MM.1S (cell line): ENCODE measurements around the gene CEPT1.
"Not testable (repeated sequence)": the region's sequence is repeated elsewhere in the genome, so short reads cannot be mapped to it uniquely, and the experiment has no call there.

Experiments used
- DNase-seq: peaks from one replicate; pipeline ENCODE4 v3.0.0-alpha.2; 2015
- H2AFZ ChIP-seq: fragments of 300-600 bp; sonication (generic); 2 replicates; pipeline ENCODE4 v1.6.0; 2016; ENCODE audit warnings: antibody characterized with exemption, low read length
- H3F3A ChIP-seq: fragments of 300-600 bp; sonication (generic); 2 replicates; pipeline ENCODE4 v1.6.1; 2016; ENCODE audit warnings: mild to moderate bottlenecking, antibody characterized with exemption, low read length, moderate library complexity, mixed read lengths; ENCODE audit not compliant: insufficient read depth
- H3K27ac ChIP-seq: fragments of 300-600 bp; sonication (generic); 2 replicates; pipeline ENCODE4 v1.5.1; 2016; ENCODE audit warnings: mild to moderate bottlenecking, low read length
- H3K27me3 ChIP-seq: fragments of 300-600 bp; sonication (generic); replicated peaks from 2 replicates; pipeline ENCODE4 v1.6.0; 2016; ENCODE audit warnings: low read length; ENCODE audit not compliant: insufficient read depth
- H3K36me3 ChIP-seq: fragments of 300-600 bp; sonication (generic); replicated peaks from 2 replicates; pipeline ENCODE4 v1.6.1; 2016; ENCODE audit warnings: mild to moderate bottlenecking, low read length, mixed read lengths; ENCODE audit not compliant: insufficient read depth
- H3K4me1 ChIP-seq: fragments of 300-600 bp; sonication (generic); 2 replicates; pipeline ENCODE4 v1.6.1; 2016; ENCODE audit warnings: low read length, mixed read lengths
- H3K4me2 ChIP-seq: fragments of 300-600 bp; sonication (generic); 2 replicates; pipeline ENCODE4 v1.6.0; 2016; ENCODE audit warnings: low read depth, low read length
- H3K4me3 ChIP-seq: fragments of 300-600 bp; sonication (generic); 2 replicates; pipeline ENCODE4 v1.5.1; 2016; ENCODE audit warnings: low read length, mixed read lengths
- H3K79me2 ChIP-seq: fragments of 300-600 bp; sonication (generic); 2 replicates; pipeline ENCODE4 v1.6.1; 2016; ENCODE audit warnings: mixed run types, low read length, mixed read lengths
- H3K9ac ChIP-seq: fragments of 300-600 bp; sonication (generic); 2 replicates; pipeline ENCODE4 v1.6.1; 2016; ENCODE audit warnings: low read length, mixed read lengths
- H3K9me2 ChIP-seq: fragments of 300-600 bp; sonication (generic); replicated peaks from 2 replicates; pipeline ENCODE4 v1.6.1; 2016; ENCODE audit warnings: mild to moderate bottlenecking, low read length, mixed read lengths; ENCODE audit not compliant: insufficient read depth
- H3K9me3 ChIP-seq: fragments of 300-600 bp; sonication (generic); replicated peaks from 2 replicates; pipeline ENCODE4 v1.6.1; 2016; ENCODE audit warnings: mild to moderate bottlenecking, low read length, mixed read lengths; ENCODE audit not compliant: insufficient read depth
- H4K20me1 ChIP-seq: fragments of 300-600 bp; sonication (generic); 2 replicates; pipeline ENCODE4 v1.6.1; 2016; ENCODE audit warnings: mild to moderate bottlenecking, low read length, moderate library complexity, mixed read lengths; ENCODE audit not compliant: insufficient read depth
- EZH2 ChIP-seq: fragments of 300-600 bp; sonication (generic); optimal IDR thresholded peaks from 2 replicates; pipeline ENCODE3; 2017; ENCODE audit warnings: low read depth, mild to moderate bottlenecking, antibody characterized with exemption, low read length, mixed read lengths
- EZH2phosphoT487 ChIP-seq: fragments of 300-600 bp; sonication (generic); IDR thresholded peaks from 2 replicates; pipeline ENCODE4 v1.6.1; 2018; ENCODE audit warnings: antibody characterized with exemption, low read length
- TF ChIP-seq, protein P1 (sequence below): fragments of 300-600 bp; sonication (generic); IDR thresholded peaks from 2 replicates; pipeline ENCODE4 v1.5.1; 2016; ENCODE audit warnings: antibody characterized with exemption, low read length, mixed read lengths

Gene CEPT1

DNA sequence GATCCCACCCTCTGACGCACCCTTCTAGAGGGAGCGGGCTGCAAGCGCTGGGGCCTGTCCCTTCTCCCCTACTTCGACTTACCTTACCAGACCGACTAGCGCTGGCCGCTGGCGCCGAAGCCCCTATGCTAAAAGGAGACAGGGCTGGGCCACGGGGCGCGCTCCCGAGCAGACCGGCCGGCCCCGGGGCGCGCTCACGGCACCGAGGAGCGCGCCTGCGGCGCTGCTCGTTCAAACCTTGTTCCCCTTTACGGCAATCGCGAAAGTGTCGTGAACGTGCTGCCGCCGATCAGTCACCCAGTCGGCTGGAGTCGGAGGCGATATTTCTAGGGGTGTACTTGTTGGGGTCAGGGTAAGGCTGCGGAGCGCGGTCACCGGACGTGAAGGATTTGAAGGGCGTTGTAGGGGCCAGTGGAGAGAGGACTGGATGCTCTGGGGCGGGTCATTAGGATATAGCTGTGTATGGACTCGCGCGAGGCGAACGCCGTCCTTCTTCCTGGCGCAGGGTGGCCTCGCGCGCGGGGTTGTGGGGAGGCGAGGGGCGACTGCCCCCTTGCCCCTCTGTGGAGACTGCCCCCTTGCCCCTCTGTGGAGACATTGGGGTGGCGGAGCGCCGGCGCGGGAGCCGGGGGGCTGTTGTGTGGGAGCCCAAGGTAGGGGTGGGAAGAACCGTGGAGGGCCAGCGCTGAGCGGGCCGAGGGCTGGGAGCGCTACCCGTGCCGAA, at the start of gene CEPT1, which contains the start of gene DRAM2:
Gene CEPT1, plus strand, starts transcription at position 268 of the 724 bp plus-strand sequence. CDS start 7,492 bp downstream, outside the sequence.
Gene DRAM2, minus strand, starts transcription at position 138 of the 724 bp plus-strand sequence. CDS start 8,539 bp downstream, outside the sequence.
- Histone ChIP-seq H3K4me2 (peak within 1 kb of the TSS; percentile 78), H3K27ac (peak within 1 kb of the TSS; percentile 47; the same call in 1 of the 2 replicates)

DNA sequence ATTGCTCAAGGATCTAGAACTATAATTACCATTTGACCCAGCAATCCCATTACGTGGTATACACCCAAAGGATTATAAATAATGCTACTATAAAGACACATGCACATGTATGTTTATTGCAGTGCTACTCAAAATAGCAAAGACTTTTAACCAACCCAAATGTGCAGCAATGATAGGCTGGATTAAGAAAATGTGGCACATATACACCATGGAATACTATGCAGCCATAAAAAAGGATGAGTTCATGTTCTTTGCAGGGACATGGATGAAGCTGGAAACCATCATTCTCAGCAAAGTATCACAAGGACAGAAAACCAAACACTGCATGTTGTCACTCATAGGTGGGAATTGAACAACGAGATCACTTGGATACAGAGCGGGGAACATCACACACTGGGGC, 44.6 kb upstream of the CEPT1 start:
- not testable (repeated sequence) for H3K9ac ChIP-seq, H3K4me2 ChIP-seq, H3F3A ChIP-seq, H3K79me2 ChIP-seq, H3K27me3 ChIP-seq, H4K20me1 ChIP-seq, H3K9me2 ChIP-seq, H3K36me3 ChIP-seq, H3K27ac ChIP-seq, H3K9me3 ChIP-seq, H3K4me3 ChIP-seq, H3K4me1 ChIP-seq, H2AFZ ChIP-seq, DNase-seq

More for the DNA sequence above, at the start of gene CEPT1, which contains the start of gene DRAM2:
- H3K9me2 ChIP-seq: no peaks in the 10 kb centered on the region
- H3K27me3 ChIP-seq: no peaks in the 10 kb centered on the region
- H3K9ac ChIP-seq: peak within 1 kb of the TSS; percentile 66
- H3K79me2 ChIP-seq: peaks cover 45% of the 10 kb centered on the region
- H3K4me3 ChIP-seq: peak within 1 kb of the TSS; percentile 87
- TF ChIP-seq, protein P1, sequence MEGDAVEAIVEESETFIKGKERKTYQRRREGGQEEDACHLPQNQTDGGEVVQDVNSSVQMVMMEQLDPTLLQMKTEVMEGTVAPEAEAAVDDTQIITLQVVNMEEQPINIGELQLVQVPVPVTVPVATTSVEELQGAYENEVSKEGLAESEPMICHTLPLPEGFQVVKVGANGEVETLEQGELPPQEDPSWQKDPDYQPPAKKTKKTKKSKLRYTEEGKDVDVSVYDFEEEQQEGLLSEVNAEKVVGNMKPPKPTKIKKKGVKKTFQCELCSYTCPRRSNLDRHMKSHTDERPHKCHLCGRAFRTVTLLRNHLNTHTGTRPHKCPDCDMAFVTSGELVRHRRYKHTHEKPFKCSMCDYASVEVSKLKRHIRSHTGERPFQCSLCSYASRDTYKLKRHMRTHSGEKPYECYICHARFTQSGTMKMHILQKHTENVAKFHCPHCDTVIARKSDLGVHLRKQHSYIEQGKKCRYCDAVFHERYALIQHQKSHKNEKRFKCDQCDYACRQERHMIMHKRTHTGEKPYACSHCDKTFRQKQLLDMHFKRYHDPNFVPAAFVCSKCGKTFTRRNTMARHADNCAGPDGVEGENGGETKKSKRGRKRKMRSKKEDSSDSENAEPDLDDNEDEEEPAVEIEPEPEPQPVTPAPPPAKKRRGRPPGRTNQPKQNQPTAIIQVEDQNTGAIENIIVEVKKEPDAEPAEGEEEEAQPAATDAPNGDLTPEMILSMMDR: no peak
- H3K9me3 ChIP-seq: no peaks in the 10 kb centered on the region
- peak within 1 kb of the TSS; percentile 82 for H2AFZ ChIP-seq
- no peaks in the 10 kb centered on the region for H3F3A ChIP-seq
- no peaks in the 10 kb centered on the region for H3K36me3 ChIP-seq
- no peaks in the 10 kb centered on the region for H3K4me1 ChIP-seq
- peak; percentile 90 for DNase-seq
- H4K20me1 ChIP-seq: no peaks in the 10 kb centered on the region

DNA sequence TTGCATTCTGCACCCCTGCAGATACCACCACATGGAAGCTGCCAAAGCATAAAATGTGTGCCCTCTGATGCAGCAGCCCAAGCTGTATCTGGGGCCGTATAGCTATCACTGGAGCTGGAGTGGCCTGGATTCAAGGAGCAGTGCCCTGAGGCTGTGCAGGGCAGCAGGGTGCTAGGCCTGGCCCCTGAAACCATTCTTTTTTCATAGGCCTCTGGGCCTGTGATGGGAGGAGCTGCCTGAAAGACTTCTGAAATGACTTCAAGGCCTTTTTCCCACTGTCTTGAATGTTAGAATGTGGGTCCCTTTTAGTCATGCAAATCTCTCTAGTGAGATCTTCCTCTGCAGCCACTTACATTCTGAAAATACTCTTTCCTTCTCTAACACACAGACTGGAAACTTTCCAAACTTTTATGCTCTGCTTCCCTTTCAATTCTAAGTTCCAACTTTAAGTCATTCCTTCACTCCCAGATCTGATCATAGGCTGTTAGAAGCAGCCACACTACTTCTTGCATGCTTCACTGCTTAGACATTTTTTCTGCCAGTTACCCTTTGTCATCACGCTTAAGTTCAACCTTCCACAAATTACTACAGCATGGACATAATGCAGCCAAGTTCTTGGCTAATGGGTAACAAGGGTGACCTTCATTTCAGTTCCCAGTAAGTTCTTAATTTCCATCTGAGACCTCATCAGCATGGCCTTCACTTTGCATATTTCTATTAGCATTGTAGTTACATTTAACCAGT, 42.5 kb upstream of the CEPT1 start:
- Histone ChIP-seq H3K9me3 (no peaks in the 10 kb centered on the region), H4K20me1 (no peaks in the 10 kb centered on the region), H3K27ac (no peak overlapping the region), H3F3A (no peaks in the 10 kb centered on the region), H3K4me2 (no peak overlapping the region), H3K27me3 (no peaks in the 10 kb centered on the region), H3K4me3 (no peak overlapping the region), H3K36me3 (no peaks in the 10 kb centered on the region), H2AFZ (no peak overlapping the region), H3K4me1 (no peaks in the 10 kb centered on the region), H3K9me2 (no peaks in the 10 kb centered on the region), H3K9ac (no peak overlapping the region), H3K79me2 (no peaks in the 10 kb centered on the region)
- no peak for DNase-seq
- no peak for TF ChIP-seq EZH2
- TF ChIP-seq, protein P1: no peak
- no peak for TF ChIP-seq EZH2phosphoT487

DNA sequence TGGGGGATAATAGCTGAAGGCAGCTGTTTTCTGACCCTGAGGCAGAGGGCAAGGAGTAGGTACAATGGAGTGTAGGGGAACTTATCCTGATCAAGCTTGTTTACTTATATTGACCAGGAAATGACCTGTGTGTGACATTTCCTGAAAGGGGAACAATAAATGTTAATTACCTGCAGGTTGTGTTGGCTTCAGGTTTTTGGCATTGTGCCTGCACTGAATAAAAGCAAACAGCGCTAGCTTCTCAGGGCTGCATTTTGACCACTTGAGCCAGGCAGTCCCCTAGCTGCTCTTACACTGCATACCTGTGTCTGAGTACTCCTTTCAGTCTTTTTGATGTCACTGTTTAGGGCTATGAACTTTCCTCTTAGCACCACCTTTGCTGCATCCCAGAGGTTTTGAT, 40.7 kb upstream of the CEPT1 start:
- H3K27ac ChIP-seq: no peak overlapping the region
- no peak for DNase-seq
- H3K4me1 ChIP-seq: no peaks in the 10 kb centered on the region
- H3K9me2 ChIP-seq: no peaks in the 10 kb centered on the region
- no peaks in the 10 kb centered on the region for H4K20me1 ChIP-seq
- H3K9me3 ChIP-seq: no peaks in the 10 kb centered on the region
- H3K36me3 ChIP-seq: no peaks in the 10 kb centered on the region
- H3K4me3 ChIP-seq: no peak overlapping the region
- H3K4me2 ChIP-seq: no peak overlapping the region
- no peak overlapping the region for H3K9ac ChIP-seq
- H3K27me3 ChIP-seq: no peaks in the 10 kb centered on the region
- no peaks in the 10 kb centered on the region for H3K79me2 ChIP-seq
- no peak overlapping the region for H2AFZ ChIP-seq
- TF ChIP-seq, protein P1: no peak
- TF ChIP-seq EZH2phosphoT487 (no peak), EZH2 (no peak)
- H3F3A ChIP-seq: no peaks in the 10 kb centered on the region
